Fibroblast of pulmonary artery (primary cell): Measurements from ENCODE around the gene HYOU1.

Experiments used
- DNase-seq: peaks from one replicate; pipeline ENCODE4 v3.0.0-alpha.2; 2010; ENCODE audit warnings: low read depth
- H3K4me3 ChIP-seq: replicated peaks from 2 replicates; pipeline ENCODE4 v1.5.1; 2011; ENCODE audit warnings: low read depth, mild to moderate bottlenecking, control low read depth, low read length, moderate library complexity
- TF ChIP-seq, protein P1 (sequence below): IDR thresholded peaks from 2 replicates; pipeline ENCODE4 v1.5.1; 2011; ENCODE audit warnings: mild to moderate bottlenecking, control low read depth, low read length, inconsistent platforms; ENCODE audit errors: missing control alignments

The HYOU1 gene

DNA sequence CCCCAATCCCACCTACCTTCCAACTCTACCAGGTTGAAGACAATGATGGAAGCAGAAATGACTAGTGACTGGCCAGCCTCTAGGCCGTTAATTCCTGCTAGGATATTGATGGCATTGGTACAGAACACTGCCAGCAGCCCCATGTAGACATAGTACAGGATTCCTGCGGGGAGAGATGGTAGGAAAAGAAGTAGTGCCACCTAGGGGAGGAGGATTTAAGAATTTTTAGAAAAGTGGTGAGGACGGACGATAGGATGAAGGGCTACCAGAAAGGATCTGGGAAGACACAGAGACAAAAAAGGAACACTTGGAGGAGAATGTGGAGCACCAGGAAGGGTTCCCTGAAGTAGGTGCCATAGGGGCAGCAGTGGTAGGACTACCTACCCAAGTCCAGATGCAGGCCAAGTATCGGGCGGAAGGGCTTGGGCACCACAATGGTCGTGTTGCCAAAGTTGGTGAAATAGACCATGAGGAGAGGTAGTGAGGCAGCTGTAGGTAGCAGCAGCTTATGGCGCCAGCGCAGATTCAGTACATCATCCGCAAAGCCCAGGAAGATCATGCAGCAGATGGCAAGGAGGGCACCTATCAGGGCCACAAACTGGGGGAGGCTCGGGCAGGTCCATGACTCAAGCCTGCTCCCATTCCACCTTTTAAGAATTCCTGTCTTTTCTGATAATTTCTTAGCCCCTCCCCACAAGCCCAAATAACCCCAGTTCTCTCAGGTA, 43.4 kb upstream of the HYOU1 start:
- DNase-seq, result peak; percentile 66
- peak overlapping the region; percentile 88 for H3K4me3 ChIP-seq
- TF ChIP-seq, protein P1, sequence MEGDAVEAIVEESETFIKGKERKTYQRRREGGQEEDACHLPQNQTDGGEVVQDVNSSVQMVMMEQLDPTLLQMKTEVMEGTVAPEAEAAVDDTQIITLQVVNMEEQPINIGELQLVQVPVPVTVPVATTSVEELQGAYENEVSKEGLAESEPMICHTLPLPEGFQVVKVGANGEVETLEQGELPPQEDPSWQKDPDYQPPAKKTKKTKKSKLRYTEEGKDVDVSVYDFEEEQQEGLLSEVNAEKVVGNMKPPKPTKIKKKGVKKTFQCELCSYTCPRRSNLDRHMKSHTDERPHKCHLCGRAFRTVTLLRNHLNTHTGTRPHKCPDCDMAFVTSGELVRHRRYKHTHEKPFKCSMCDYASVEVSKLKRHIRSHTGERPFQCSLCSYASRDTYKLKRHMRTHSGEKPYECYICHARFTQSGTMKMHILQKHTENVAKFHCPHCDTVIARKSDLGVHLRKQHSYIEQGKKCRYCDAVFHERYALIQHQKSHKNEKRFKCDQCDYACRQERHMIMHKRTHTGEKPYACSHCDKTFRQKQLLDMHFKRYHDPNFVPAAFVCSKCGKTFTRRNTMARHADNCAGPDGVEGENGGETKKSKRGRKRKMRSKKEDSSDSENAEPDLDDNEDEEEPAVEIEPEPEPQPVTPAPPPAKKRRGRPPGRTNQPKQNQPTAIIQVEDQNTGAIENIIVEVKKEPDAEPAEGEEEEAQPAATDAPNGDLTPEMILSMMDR, result peak; percentile 55

GRCh38 chr11:119099711-119100110, 42.7 kb upstream of the HYOU1 start:
- H3K4me3 ChIP-seq, result no peak overlapping the region

DNA sequence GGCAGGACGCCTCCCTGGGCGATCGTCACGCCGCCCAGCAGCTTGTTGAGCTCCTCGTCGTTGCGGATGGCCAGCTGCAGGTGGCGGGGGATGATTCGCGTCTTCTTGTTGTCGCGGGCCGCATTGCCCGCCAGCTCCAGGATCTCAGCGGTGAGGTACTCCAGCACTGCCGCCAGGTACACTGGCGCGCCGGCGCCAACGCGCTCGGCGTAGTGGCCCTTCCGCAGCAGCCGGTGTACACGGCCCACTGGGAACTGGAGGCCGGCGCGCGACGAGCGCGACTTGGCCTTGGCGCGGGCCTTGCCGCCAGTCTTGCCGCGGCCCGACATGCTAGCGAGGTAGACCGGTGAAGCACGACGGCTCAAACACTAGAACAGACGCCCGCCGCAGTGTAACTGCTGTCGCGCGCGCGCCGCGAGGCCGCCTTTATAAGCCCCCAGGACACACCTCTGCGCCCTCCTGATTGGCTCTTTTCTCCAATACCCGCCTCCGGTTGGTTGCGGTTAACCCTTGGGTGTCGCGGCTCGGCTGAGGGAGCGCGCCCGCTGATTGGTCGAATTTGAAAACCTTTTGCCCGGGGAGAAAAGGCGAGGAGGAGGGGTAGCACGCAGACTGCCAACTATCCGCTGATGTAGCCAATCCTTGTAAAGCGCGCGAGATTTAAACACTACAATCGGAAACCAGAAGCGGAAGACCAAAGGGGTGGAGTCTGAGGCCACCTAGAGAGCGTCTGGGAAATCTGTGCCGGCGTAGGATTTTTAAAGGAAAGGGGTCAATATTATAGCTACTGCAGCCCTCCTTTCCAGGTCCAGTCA, 38.3 kb upstream of the HYOU1 start:
- TF ChIP-seq, protein P1, result no peak
- peak; percentile 100 for DNase-seq
- peak overlapping the region; percentile 73 for H3K4me3 ChIP-seq

More at GRCh38 chr11:119099711-119100110, 42.7 kb upstream of the HYOU1 start:
- DNase-seq, result no peak
- TF ChIP-seq, protein P1, result no peak

GRCh38 chr11:119094816-119095065, 37.7 kb upstream of the HYOU1 start:
- TF ChIP-seq, protein P1, result peak; percentile 59
- peak; percentile 87 for DNase-seq
- peak overlapping the region; percentile 73 for H3K4me3 ChIP-seq

- DNase-seq, result peak; percentile 45
- H3K4me3 ChIP-seq, result peak overlapping the region; percentile 73
- TF ChIP-seq, protein P1, result no peak
These were observed 37.2 kb upstream of the HYOU1 start for GRCh38 chr11:119093942-119094815.

DNA sequence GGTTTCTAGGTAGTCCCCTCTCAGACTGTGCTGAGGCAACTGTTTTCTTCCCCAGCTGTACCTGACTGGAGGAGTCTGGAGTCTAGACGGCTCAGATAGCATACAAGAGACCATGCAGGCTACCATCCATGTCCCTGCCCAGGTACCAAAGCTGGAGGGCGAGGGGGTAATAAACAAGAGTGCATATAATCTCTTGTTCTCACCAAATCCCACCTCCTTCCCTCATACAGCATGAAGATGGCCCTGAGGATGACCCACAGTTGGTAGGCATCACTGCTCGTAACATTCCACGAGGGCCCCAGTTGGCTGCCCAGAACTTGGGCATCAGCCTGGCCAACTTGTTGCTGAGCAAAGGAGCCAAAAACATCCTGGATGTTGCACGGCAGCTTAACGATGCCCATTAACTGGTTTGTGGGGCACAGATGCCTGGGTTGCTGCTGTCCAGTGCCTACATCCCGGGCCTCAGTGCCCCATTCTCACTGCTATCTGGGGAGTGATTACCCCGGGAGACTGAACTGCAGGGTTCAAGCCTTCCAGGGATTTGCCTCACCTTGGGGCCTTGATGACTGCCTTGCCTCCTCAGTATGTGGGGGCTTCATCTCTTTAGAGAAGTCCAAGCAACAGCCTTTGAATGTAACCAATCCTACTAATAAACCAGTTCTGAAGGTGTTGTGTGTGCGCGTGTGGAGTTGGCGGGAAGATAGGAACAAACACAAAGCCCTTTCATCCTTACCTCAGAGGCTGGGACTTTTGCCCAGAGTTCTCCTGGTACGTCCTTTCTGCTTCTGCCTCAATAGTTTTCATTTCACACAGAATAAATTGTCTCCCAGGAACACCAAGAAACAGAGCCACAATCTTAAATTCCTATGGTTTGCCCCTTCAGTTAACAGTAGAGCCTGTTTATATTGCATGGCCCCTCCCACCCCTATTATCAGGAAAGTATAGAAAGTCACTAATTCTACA, 36.2 kb upstream of the HYOU1 start:
- DNase-seq, result no peak
- TF ChIP-seq, protein P1, result no peak
- H3K4me3 ChIP-seq, result peak overlapping the region; percentile 73
